ENCODE results near the gene TPRX1.
"Not testable (repeated sequence)": the region's sequence is repeated elsewhere in the genome, so short reads cannot be mapped to it uniquely, and the experiment has no call there.

TPRX1 gene

GRCh38 chr19:47766359-47766620 is 38.1 kb downstream of the TPRX1 start:
- no peak for DNase-seq

- DNase-seq: no peak
These were observed 38.6 kb downstream of the TPRX1 start for GRCh38 chr19:47765523-47766358.

DNA sequence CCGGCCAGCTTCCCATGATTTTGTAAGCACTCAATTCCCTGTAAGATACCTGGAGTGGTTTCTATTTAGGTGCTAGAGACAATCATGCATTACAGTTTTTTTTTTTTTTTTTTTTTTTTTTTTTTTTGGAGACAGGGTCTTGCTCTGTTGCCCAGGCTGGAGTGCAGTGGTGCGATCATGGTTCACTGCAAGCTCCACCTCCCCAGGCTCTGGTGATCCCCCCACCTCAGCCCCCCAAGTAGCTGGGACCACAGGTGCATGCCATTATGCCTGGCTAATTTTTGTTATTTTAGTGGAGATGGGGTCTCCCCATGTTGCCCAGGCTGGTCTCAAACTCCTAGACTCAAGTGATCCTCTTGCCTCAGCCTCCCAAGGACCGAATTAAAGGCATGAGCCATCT is 39.6 kb downstream of the TPRX1 start:
- DNase-seq: not testable (repeated sequence)

- DNase-seq: no peak
These were observed 41.6 kb downstream of the TPRX1 start for GRCh38 chr19:47762615-47763308.

GRCh38 chr19:47762151-47762550 is 42.2 kb downstream of the TPRX1 start:
- no peak for DNase-seq

DNA sequence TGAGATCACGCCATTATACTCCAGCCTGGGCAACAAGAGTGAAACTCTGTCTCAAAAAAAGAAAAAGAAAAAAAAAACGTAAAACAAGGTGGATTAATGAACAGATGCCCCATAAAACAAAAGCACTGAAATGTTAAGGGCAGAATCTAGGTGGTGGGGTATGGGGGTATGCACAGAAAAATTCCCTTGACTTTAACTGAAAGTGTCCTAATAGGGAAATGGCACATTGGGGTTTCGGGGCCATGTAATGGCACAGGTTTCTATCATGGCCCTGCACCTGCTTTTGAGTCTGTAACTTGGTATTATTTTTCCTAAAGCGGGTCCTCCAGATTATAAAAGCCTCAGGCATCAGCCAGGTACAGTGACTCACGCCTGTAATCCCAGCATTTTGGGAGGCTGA is 42.8 kb downstream of the TPRX1 start:
- no peak for DNase-seq

GRCh38 chr19:47760632-47760999 is 43.7 kb downstream of the TPRX1 start:
- DNase-seq: no peak

DNA sequence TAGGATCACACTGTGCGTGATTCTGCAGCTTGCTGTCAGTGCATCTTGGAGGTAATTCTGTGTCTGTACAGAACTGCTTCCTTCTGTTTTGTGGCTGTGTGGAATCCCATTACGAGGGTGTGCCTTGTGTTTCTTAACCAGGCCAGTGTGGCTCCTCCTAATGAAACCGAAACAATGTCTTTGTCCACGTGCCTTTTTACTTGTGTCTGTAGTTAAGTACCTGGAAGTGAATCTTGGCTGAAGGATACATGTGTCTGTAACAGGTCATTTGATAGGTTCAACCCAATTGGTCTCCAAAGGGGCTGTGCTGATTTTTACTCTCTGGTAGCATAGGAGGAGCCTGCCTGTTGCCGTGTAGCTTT is 45.9 kb downstream of the TPRX1 start:
- no peak for DNase-seq

DNA sequence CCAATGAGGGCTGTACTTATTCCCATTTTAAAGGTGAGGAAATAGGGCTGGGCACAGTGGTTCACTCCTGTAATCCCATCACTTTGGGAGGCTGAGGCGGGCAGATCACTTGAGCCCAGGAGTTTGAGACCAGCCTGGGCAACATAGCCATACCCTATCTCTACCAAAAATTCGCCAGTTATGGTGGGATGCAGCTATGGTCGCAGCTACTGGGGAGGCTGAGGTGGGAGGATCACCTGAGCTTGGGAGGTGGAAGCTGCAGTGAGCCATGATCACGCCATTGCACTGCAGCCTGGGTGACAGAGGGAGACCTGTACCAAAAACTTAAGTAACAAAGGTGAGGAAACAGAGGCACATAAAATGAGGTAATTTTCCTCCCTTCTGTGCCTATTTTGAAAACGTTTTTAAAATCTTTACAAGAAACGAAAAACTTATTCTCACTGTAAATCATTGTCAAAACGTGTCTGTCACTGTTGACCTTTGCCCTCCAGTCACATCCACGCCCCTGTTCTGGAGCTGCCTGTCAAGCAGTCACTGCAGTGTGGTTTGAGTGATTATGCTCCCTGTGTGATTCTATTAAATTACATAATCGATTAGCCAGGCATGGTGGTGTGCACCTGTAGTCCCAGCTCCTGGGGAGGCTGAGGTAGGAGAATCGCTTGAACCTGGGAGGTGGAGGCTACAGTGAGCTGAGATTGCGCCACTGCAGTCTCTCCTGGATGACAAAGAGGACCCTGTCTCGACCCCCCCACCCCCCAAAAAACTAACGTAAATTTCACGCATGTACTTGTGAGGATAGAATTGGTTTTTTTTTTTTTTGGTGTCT is 46.5 kb downstream of the TPRX1 start:
- DNase-seq: no peak

- DNase-seq: no peak
These were observed 47.3 kb downstream of the TPRX1 start for GRCh38 chr19:47756953-47757608.

DNA sequence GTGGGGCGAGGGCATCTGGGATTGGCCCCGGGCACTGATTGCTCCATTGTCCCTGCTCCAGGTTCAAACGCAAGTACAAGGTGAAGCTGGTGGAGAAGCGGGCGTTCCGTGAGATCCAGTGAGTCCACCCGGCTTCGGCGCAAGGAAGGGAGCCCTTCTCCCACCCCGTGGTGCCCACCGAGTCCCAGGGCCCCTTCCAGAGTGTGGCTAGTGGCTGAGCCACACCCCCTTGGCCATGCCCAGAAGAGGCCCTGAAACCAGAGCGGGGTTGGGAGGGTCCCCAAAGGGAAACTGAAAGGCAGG is 47.8 kb downstream of the TPRX1 start:
- DNase-seq: no peak

DNA sequence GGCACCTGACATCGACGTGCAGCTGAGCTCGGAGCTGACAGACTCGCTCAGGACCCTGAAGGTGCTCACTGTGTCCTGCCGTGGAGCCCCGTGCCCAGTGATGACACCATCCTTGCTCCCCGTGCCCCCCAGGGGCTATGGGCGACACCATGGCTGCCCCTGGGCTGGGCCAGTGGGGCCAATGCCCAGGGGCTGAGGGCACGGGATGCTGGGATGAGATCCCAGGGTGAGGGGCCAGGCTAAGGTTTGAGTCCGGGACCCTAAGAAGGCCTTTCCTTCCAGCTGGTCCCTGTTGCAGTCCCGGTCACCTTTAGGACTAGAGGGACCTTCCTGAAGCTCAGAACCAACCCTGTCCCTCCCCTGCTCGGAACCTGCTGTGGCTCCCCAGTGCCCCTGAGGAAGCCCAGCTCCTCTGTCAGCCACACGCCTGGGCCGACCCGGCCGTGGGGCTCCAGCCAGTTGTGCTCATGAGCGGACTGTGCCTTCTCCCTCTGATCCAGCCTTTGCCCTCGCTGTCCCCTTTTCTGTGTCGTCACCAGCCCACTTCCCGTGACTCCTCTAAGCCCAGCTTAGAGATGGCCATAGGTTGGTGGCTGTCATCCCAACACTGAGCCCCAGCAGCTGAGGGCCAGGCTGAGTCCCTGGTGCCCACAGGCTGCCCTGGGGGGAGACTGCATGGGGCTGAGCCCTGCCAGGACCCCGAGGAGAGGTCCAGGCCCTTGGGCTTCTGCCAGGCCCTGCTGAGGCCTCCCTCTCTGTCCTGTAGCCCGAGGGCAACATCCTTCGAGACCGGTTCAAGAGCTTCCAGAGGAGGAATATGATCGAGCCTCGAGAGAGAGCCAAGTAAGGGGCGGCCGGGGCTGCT is 48.4 kb downstream of the TPRX1 start:
- DNase-seq: no peak

- DNase-seq: no peak
These were observed 49.1 kb downstream of the TPRX1 start for GRCh38 chr19:47755065-47755761.

- no peak for DNase-seq
These were observed 49.9 kb downstream of the TPRX1 start for GRCh38 chr19:47754206-47755064.

DNA sequence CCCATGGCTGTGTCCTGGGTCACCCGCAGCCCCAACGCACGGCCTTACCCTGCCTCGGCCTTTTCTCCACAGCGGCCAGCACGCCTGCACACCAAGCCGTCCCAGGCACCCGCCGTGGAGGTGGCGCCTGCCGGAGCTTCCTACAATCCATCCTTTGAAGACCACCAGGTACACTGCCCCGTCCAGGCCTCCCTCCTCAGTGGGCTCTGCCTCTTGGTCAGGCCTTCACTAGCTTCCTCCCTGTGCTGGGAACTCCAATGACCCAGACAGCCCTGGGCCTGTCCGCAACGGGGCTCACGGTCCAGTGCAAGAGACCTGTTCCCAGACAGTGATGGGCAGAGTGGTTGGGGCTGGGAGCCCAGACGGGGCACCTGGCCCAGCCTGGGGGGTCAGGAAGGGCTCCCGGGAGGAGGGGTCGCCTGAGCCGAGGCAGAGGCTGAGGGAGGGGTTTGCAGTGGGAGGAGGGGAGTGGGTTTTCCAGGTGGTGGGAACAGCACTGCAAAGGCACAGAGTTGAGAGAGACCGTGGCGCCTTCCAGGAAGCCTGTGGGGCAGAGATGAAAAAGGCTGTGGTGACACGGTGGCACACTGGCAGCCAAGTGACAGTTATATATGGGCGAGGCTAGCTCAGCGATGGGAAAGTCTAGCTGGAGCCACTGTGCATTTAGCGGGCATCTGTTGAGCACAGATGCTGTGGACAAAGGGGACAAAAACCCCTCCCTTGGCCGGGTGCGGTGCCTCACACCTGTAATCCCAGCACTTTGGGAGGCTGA is 51.7 kb downstream of the TPRX1 start:
- DNase-seq: no peak
